Measurements from ENCODE around the gene FAM151A.

Gene FAM151A

DNA sequence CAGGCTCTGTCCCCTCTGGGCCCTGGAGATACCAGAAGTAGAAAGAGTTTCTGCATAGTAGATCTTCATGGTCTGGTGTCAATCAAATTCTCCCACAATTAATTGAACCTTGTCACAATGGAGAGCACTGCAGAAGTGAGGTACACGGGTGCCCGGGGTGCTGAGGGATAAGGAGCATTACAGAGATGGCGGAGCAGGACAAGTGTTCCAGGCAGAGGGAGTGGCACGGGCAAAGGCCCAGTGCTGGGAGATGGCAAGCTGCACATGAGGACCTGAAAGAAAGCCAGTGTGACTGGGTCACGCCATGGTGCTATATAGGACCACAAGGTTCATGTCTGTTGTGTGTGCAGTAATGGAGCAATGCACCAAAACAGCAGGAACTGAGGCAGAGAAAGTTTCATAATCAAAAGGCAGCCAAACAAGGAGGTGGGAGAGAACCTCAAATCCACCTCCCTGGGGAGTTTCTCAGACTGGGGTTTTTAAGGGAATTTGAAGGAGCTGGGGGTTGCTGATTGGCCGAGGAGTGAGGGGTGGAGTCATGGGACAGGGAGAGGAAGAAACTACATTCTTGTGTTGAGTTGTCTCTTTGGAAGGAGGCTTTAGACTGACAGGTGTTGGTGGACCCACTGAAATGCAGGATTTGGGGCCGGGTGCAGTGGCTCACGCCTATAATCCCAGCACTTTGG lies 47.6 kb downstream of the FAM151A start:
- DNase-seq, result no peak

DNA sequence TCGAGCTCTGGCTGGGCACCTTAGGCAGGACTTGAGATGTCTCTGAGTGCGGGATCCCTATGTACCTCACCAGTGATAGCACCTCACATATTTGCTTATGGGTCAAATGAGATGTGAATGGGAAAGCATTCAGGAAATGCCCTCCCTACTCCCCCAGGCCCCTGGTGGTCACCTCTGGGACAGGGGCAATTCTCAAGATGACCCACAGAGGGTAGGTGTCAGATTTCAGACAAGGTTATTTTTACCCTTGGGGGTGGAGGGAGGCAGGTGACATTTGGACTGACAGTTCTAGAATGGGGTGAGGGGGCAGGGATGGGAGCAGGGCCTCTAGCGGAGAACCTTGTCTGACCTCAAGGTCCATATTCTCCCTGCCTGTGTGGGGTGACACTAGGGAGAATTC lies 48.2 kb downstream of the FAM151A start:
- DNase-seq, result no peak

DNA sequence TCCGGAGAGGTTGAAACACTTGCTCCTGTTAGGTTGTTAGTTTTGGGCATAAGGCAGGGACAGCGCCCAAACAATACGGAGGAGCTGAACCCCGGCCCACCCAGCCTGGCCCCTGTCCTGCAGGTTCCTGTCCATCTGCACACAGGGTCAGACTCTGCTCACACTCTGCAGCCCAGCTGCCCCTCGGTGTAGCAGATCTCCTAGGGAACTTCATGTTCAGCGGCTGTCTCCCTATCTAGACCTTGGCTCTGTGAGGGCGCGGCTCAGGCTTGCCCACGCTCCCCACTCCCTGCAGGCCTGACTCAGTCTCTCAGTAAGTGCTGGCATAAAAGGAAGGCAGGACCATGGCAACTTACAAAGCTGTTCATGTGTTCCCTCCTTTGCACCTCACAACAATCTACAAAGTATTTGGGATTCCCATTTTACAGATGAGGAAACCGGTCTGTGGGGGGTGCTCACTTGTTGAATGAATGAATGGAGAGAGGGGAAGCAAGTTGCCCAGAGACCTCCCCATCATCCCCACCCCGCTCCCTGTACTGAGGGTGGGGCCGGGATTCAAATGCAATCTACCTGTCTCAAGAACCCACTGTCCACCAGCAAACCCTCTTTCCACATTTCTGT lies 49.1 kb downstream of the FAM151A start:
- no peak for DNase-seq

DNA sequence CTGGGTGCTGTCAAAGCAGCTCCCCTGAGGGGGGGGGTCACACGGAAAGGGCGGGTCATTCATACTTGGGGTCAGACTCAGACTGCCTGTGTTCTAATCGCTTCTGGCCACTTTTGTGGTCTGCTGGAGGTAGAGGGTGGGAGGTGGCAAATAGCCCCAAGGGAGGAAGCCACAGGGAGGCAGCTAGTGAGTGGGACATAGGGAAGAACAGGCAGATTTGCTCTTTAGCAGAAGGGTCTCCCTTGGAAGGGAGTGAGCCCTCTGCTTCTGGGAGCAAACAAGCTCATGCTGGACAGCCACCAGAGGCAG lies 50.8 kb downstream of the FAM151A start:
- DNase-seq, result no peak

DNA sequence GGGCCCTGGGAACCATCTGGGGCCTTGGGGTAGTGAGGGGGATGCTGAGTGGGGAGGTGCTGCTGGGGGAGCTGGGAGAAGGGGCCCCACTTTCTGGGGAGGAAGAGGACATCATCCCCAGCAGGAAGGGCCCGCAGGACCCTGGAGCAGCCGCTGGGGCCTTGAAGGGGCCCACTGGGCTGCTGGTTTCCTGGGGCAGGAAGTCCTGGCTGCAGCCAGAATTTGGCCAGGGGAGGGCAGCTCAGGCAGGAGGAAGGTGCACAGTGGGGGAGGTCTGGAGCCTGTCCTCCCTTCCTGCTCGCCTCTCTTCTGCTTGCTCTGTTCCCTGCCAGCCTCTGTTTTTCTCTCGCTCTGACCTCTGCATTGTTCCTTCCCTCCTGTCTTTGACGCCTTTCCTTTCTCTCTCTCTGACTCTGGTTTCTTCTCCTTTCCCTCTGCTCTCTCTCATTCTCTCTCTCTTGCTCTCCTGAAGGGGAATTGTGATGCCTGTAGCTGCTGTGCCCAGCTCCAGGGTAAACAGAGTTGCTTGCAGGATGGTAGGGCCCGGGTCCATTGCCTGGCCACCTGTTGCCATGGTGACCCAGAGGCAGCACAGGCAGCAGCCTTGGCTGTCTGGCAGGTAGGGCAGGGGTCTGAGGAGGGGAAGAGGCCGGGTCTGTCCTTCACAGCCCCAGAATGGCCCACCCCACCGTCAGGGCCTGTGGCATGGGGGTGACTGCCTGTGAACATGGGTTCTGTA lies 51.4 kb downstream of the FAM151A start:
- no peak for DNase-seq

DNA sequence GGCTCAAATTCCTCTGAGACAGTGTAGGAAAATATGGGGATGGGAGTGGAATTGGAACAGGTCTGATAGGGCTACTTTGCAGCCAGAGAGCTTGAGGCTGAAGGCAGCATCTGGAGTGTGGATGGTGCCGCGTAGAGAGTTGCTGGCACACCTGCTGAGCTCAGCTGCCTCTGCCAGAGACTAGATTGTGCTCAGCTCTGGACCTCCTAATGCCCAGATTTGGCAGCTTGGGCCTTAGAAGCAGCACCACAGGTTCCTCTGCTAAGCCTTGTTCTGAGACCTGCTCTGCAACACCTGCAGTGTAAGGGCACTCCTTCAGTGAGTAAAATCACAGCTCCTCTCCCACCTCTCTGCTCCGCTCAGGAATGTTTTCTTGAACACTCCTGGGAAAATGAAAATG lies 52.0 kb downstream of the FAM151A start:
- no peak for DNase-seq

DNA sequence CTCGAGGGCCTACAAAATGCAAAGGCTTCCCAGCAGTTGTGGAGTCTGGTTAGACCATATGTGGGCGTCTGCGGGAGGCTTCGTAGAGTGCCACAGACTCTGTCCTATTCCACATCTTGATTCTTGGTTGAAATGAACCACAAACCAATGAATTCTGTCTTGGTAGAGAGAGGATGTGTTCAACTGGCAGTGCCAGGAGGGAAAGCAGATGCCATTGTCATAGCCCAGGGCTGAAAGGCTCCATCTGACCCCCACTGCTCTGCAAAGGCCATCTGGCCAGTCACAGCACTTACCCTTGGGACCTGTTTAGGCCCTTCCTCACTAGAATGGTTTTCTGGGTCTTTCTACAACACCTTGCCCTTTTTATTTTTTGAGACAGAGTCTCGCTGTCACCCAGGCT lies 53.2 kb downstream of the FAM151A start:
- DNase-seq, result no peak

DNA sequence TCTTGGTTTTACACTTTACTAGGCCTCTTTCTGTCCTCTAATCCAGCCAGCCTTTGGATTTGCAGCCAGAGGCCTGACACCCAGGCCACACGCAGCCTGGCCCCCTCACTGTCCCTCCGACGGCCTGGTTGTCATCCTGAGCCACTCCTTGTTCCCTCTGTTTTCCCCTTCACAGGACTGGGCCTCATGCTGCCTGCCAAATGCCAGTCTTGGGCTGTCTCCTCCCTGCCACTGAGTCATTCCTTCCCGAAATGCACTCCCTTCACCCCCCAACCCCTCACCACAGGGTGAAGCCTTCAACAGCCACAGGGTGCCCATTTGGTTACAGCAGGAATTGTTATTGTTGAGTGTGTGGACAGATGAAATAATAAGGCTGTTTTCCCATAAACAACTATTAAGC lies 54.0 kb downstream of the FAM151A start:
- no peak for DNase-seq

DNA sequence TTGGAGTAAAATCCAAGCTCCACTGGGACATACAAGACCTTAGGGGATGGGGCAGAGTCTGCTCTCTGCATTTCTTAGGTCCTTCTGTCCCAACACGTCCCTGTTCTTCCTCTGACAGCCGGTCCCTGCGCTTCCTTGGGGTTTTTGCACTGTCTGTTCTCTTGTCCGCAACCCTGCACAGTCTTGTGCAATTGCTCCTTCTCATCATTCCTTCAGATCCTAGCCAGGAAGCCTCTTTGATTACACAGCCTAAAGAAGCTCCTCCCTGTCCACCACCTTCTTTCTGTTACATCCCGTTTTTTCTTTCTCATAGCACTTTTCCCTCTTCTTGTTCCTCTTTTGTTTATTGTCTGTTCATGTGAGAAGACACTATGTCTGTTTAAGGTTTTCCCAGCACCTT lies 55.4 kb downstream of the FAM151A start:
- no peak for DNase-seq

DNA sequence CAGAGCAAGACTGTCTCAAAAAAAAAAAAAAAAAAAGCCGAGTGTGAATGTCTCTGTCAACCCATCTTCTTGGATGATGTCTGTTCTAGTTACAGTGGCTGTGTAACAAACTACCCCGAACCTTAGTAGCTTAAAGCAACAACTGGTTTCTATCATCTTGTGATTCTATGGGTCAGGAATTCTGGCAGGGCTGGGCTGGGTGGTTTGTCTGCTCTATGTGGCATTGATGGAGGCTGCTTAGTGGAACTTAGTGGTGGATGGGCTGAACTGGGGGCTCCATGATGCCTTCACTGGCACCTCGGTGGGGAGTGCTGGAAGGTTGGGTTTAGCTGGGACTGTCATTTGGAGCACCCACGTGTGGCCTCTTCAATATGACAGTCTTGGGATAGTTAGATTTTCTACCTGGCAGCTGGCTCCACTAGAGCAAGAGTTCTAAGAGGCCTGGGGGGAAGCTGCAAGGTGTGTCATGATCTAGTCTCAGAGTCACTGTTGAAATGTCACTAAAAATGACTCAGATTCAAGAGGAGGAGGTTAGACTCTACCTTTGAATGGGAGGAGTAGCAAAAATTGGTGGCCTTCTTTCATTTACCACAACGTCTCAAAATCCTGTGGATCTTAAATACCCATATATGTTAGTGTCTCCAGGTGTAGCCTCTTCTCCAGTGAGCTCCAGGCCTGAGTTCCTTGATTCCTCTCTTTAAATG lies 56.7 kb downstream of the FAM151A start:
- DNase-seq, result no peak

DNA sequence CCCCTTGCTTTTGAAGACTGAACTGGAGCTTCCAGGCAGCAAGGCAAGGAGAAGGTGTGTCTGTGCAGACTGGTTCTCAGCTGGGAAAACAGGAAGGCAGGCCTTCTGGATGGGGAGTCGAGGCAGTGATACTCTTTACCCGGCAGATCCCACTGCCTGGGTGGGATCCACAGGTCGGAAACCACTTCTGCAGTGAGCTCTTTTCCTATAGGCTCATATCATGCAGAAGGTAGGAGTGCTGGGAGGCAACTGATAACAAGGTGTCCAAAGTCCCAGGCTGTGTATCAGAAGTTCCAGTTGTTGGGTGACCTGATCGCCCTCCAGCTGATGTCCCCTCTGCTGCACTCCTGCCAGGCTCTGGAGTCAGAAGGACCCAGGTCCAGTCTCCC lies 58.2 kb downstream of the FAM151A start:
- DNase-seq, result no peak

DNA sequence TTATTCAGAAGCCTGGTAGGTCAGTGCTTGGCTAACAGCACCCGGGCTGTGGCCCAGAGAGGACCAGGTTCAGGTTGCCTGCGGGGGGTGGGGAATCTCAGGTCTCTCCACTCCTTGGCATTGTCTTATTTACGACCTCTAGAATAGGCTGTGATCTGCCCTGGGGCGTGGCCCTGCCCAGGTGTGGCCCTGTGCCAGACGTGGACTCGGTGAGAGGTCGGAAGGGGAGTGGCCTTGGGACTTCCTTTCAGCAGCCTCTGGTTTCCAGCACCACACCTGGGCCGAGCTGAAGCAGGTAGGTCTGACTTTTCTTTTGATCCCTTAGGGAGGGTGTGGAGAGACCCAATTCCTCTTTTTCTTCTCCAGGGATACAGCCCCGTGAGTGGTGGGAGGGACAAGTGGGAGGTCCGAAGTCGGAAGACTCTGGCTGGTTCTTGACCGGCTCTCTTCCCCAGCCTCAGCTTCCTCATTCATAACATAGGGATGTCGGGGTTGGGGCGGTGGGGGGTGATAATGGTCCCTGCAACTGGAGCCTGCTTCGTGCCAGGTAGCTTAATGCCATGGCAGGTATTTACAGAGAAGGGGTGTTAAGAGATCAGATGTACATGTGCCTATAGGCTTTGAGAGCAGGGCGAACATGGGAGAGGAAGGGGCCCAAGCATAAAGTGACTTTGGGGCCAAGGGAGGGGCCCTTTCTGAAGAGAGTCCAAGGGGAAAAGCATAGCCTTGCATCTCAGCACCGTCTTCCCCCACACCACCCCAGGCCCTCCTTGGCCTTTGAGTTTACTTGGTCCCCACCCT lies 58.8 kb downstream of the FAM151A start:
- DNase-seq, result no peak

DNA sequence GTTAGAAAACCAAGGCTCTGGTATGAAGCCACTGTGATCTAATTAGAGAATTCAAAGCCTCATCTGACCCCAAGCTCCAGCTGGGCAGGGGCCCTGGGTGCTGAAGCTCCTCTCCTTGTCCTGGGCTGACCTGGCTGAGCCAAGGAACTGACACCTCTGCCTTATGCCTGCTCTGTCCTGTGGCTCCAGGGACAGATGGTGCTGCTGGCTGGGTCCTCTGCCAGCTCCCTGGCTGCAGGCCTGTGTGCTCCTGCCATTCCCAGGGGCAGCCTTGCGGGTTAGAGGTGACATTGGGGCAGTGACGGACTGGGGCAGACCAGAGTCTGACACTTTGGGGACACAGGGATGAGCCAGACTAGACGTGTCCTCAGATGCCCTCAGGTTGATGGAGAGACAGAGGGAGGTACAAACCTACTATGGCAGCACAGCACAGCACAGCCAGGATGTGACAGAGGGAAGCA lies 63.5 kb downstream of the FAM151A start:
- DNase-seq, result no peak
